HTR-8/SVneo (cell line): ENCODE data around the gene ARRB1.
"Not testable (repeated sequence)": the region's sequence is repeated elsewhere in the genome, so short reads cannot be mapped to it uniquely, and the experiment has no call there.

Experiments used
- DNase-seq: peaks from one replicate; pipeline ENCODE4 v3.0.0; 2011; ENCODE audit warnings: low spot score, mixed read lengths; ENCODE audit not compliant: insufficient read length
- FAIRE-seq: peaks from 2 replicates; lab custom pipeline; 2011; peaks lifted over from hg19 to GRCh38; lab: Jason Lieb, UNC

Gene ARRB1

GRCh38 chr11:75373201-75373600, 21.7 kb upstream of the ARRB1 start:
- DNase-seq: no peak
- FAIRE-seq: no peak

- no peak for FAIRE-seq
- no peak for DNase-seq
These were observed 20.8 kb upstream of the ARRB1 start for GRCh38 chr11:75371949-75372876.

GRCh38 chr11:75369560-75370255, 18.2 kb upstream of the ARRB1 start:
- FAIRE-seq (no peak), DNase-seq (no peak)

DNA sequence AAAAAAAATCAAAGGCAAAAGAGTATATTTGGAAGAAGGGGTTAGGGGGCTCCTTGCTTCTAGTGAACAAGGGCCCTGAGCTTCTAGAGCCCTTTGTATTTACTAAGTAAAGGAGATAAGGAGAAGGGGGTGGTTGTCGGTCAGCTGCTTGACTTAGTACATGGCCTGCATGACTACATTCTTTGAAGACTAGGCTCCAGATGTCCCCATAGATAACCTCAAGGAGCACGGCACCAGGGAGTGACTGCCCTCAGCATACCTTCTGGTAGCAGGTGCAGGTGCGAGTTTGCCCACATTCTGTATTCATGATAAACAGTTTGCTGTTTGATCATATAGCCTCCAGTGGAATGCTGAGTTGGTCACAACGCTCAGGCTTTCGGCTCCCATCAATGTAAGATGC, 15.4 kb upstream of the ARRB1 start:
- not testable (repeated sequence) for FAIRE-seq, DNase-seq

DNA sequence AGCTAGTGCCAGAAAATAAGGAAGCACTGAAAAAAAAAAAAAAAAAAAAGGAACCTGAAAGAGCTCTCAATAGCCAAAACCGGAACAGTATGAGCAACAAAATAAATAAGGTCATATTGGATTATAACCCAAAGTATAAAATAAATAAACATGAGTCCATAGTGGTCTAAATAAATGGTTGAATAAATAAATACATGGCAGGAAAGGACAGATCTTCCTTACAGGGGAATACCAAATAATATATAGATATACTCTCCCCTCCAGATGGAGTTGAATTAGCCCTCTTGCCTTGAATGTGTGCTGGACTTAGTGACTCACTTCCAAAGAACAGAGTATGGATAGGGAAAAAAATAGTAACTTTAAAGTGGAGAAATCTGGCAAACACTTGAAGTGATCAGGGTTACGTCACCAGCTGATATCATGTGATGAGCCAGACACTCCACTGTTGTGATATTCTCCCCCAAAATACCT, 14.3 kb upstream of the ARRB1 start:
- FAIRE-seq: no peak
- DNase-seq: no peak

- FAIRE-seq, DNase-seq: not testable (repeated sequence)
These were observed 10.8 kb upstream of the ARRB1 start for GRCh38 chr11:75362285-75362684.

- DNase-seq (no peak), FAIRE-seq (no peak)
These were observed 5.2 kb upstream of the ARRB1 start for GRCh38 chr11:75356613-75357012.

DNA sequence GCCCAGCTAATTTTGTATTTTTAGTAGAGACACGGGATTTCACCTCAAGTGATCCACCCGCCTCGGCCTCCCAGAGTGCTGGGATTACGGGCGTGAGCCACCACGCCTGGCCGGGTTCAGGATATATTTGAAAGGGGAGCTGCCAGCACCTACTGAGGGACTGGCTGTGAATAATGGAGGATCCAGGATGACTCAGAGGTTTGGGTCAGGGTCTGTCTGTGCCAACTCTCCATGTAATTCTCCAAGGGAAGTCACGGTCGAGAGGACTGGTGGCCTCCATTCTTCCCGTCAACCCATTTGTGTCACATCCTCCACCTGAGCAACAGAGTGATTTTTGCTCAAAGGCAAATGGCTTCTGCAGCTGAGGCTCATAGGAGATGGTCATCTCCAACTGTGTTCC, 3.6 kb upstream of the ARRB1 start:
- no peak for FAIRE-seq
- no peak for DNase-seq

DNA sequence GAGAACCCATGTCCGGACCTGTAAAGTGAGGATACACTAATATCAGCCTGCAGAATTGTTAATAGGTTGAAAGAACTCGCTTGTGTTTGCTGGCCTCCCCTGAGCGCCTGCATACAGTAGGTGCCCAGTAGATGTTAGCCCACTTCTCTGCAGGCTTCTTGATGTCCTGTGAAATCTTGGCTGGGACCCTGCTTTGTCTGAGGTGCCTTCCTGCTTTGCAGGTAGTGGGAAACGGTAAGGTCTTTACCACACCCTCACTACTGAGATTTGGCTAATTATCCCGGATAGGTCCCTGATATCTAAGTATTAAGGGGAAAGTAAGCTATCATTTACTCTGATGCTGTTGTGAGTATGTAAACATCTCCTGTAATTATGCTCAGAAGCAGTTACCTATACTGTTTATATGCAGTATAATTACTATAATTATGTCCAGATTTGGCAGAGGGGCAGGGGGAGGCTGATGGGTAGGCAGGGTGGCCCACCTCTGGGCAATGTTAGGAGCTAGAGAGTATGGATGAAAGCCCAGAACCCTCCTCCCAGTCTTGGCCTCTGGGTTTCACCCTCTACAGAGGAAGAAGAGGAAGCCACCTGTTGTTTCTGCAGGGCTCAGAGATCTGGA, 1.2 kb upstream of the ARRB1 start:
- FAIRE-seq (no peak), DNase-seq (no peak)

GRCh38 chr11:75351791-75352587, 528 bp upstream of the ARRB1 start:
- FAIRE-seq (peak; percentile 66), DNase-seq (no peak)

- FAIRE-seq (peak; percentile 94), DNase-seq (no peak)
These were observed 519 bp downstream of the ARRB1 start for GRCh38 chr11:75350743-75351540.

- FAIRE-seq (no peak), DNase-seq (no peak)
These were observed 1.2 kb downstream of the ARRB1 start for GRCh38 chr11:75350122-75350742.

- FAIRE-seq: no peak
- DNase-seq: no peak
These were observed 1.8 kb downstream of the ARRB1 start for GRCh38 chr11:75349521-75350116.

DNA sequence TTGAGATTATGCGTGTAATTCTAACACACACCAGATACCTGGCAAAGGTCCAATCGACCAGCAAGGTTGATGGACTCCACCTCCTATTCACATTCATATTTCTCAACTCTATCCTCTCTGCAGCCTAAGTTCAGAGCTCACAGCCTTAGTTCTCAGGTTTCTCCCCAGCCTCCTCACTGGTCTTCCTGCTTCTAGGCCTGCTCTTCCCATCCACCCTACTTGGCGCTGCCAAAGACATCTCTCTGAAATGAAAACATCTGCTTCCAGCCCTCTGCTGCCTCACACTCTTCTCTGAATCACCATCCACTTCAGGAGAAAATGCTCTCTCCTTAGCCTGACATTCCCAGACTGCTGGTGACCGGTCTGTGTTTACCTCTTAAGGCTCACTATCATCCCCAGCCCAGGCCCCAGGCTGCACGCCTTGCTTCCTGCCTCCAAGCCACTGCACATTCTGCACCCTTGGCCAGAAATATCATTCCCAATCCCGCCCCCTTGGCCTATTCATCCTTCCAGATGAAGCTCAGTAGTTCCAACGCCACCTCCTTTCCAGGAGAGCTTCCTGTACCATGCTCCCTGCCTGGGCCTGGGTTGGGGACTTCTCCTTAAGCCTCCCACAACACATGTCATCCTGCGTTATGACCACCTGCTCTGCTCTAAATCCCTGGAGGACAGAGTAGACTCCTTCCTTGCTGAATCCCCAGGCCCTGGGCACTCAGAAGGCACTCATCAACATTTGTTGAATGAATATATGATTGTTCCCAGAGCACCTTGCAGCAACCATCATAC, 3.5 kb downstream of the ARRB1 start:
- FAIRE-seq: no peak
- DNase-seq: no peak

GRCh38 chr11:75346912-75347647, 4.4 kb downstream of the ARRB1 start:
- DNase-seq: no peak
- no peak for FAIRE-seq

GRCh38 chr11:75346296-75346695, 5.2 kb downstream of the ARRB1 start:
- FAIRE-seq: no peak
- no peak for DNase-seq
